Type B pancreatic cell (in vitro differentiated cells): Measurements from ENCODE around the gene ABHD12. TPM values are rescaled to one million over a fixed set of nuclear protein-coding genes. Genes with fewer than 3 reads are reported as not detected.

ENCODE experiments used
- DNase-seq: peaks from one replicate; pipeline ENCODE4 v3.0.0; 2021; ENCODE audit warnings: mixed read lengths; ENCODE audit not compliant: unreplicated experiment; ENCODE audit errors: extremely low spot score
- H3K27ac Mint-ChIP-seq: 2 replicates; pipeline ENCODE4 v1.8.0; 2021; ENCODE audit warnings: mild to moderate bottlenecking, mixed read lengths
- H3K27me3 Mint-ChIP-seq: 2 replicates; pipeline ENCODE4 v1.8.0; 2021; ENCODE audit warnings: mixed read lengths
- H3K36me3 Mint-ChIP-seq: 2 replicates; pipeline ENCODE4 v1.8.0; 2021; ENCODE audit warnings: mixed read lengths
- H3K4me1 Mint-ChIP-seq: one replicate; pipeline ENCODE4 v1.8.0; 2021; ENCODE audit warnings: mixed read lengths; ENCODE audit not compliant: unreplicated experiment
- H3K4me3 Mint-ChIP-seq: 2 replicates; pipeline ENCODE4 v1.8.0; 2021; ENCODE audit warnings: mild to moderate bottlenecking, mixed read lengths
- H3K9me3 Mint-ChIP-seq: 2 replicates; pipeline ENCODE4 v1.8.0; 2021; ENCODE audit warnings: mixed read lengths
- CTCF ChIP-seq: fragments of 200-600 bp; sonication (generic); conservative IDR thresholded peaks from 2 replicates; pipeline ENCODE4 v1.5.0; 2021; ENCODE audit warnings: antibody characterized with exemption, mild to moderate bottlenecking
- total RNA-seq: library from RNA; stranded (reverse); gene quantifications from 2 replicates; pipeline ENCODE4 v1.2.1, GENCODE V29; 2021; ENCODE audit warnings: low replicate concordance

Gene ABHD12
- total RNA-seq, 1 donor from 2014 or later = 68.9 TPM

- DNase-seq = no peak
- Mint-ChIP-seq H3K27ac (no peak overlapping the region), H3K4me1 (peaks cover 22% of the 10 kb centered on the region), H3K4me3 (no peak overlapping the region), H3K9me3 (no peaks in the 10 kb centered on the region), H3K36me3 (peaks cover 6% of the 10 kb centered on the region), H3K27me3 (no peaks in the 10 kb centered on the region)
- TF ChIP-seq CTCF = no peak
Measured at GRCh38 chr20:25352746-25353145, 37.9 kb downstream of the ABHD12 start.

- peaks cover 6% of the 10 kb centered on the region for H3K36me3 Mint-ChIP-seq
- H3K4me3 Mint-ChIP-seq = no peak overlapping the region
- H3K4me1 Mint-ChIP-seq = peaks cover 18% of the 10 kb centered on the region
- TF ChIP-seq CTCF = no peak
- H3K9me3 Mint-ChIP-seq = no peaks in the 10 kb centered on the region
- DNase-seq = no peak
- H3K27me3 Mint-ChIP-seq = no peaks in the 10 kb centered on the region
- no peak overlapping the region for H3K27ac Mint-ChIP-seq
Measured at GRCh38 chr20:25351024-25351360, 39.6 kb downstream of the ABHD12 start.

- H3K36me3 Mint-ChIP-seq = peaks cover 18% of the 10 kb centered on the region
- peaks cover 5% of the 10 kb centered on the region for H3K9me3 Mint-ChIP-seq
- no peak overlapping the region for H3K27ac Mint-ChIP-seq
- H3K27me3 Mint-ChIP-seq = no peaks in the 10 kb centered on the region
- TF ChIP-seq CTCF = no peak
- no peak for DNase-seq
- no peak overlapping the region for H3K4me3 Mint-ChIP-seq
- no peaks in the 10 kb centered on the region for H3K4me1 Mint-ChIP-seq
Measured at GRCh38 chr20:25346349-25346748, 44.3 kb downstream of the ABHD12 start.

- no peak for TF ChIP-seq CTCF
- H3K9me3 Mint-ChIP-seq = peaks cover 5% of the 10 kb centered on the region
Measured at GRCh38 chr20:25345721-25346120, 44.9 kb downstream of the ABHD12 start.

GRCh38 chr20:25344634-25345033, 46.0 kb downstream of the ABHD12 start:
- Mint-ChIP-seq H3K36me3 (peaks cover 15% of the 10 kb centered on the region), H3K27ac (no peak overlapping the region), H3K4me1 (peaks cover 11% of the 10 kb centered on the region), H3K27me3 (no peaks in the 10 kb centered on the region), H3K9me3 (peaks cover 5% of the 10 kb centered on the region), H3K4me3 (no peak overlapping the region)
- no peak for DNase-seq
- no peak for TF ChIP-seq CTCF

More at GRCh38 chr20:25345721-25346120, 44.9 kb downstream of the ABHD12 start:
- Mint-ChIP-seq H3K36me3 (peaks cover 15% of the 10 kb centered on the region), H3K27ac (no peak overlapping the region), H3K4me3 (no peak overlapping the region), H3K4me1 (peaks cover 2% of the 10 kb centered on the region), H3K27me3 (no peaks in the 10 kb centered on the region)
- no peak for DNase-seq
